ENCODE results near the gene DMD. TPM values are rescaled to one million over a fixed set of nuclear protein-coding genes. Genes with fewer than 3 reads are reported as not detected.

The DMD gene
- total and polyA plus RNA-seq, 2 of the 8 experiments (the other 6 are each of a cell fraction or from before 2014, with no cell fraction given): 4.8 to 7.4 TPM

DNA sequence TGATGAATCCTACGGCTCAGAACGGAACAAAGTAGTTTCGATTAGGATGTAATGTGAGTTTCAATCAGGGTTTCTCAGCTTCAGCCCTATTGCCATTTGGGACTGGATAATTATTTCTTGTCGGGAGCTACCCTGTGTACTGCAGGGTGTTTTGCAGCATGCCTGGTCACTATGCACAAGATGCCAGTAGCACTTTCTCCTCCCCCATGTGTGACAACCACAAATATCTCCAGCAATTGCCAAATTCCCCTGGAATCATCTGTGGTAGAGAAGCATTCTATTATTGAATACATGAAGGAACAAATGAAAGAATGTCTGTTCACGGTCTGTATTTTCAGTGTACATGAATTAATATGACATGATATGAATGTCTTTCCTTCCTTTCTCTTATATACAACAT, 1356.6 kb downstream of the DMD start:
- Histone ChIP-seq H2AK5ac (ENCODE audit: low read depth, low read length) (no peak overlapping the region), H3K4ac (replicated peaks; ENCODE audit: insufficient read length, low read depth, low read length) (no peak overlapping the region), H4K5ac (ENCODE audit: insufficient read length, low read depth, low read length) (no peak overlapping the region), H2BK20ac (ENCODE audit: low read length) (no peak overlapping the region), H3K14ac (ENCODE audit: insufficient read length) (no peak overlapping the region), H3K4me3 (ENCODE audit: extremely low read depth in 1 of 4, insufficient read depth in 2 of 4, low read depth in 3 of 4, low read length in 4 of 4) (no peak overlapping the region), H3K9ac (replicated peaks in 1 of 4; ENCODE audit: extremely low read depth in 1 of 4, low read depth in 3 of 4, low read length in 3 of 4) (no peak overlapping the region), H3K4me2 (ENCODE audit: insufficient read depth in 1 of 2, low read depth in 2 of 2, low read length in 2 of 2) (no peak overlapping the region), H3K56ac (replicated peaks; ENCODE audit: insufficient read length, low read depth, low read length) (no peak overlapping the region), H3K4me1 (replicated peaks in 1 of 4; ENCODE audit: control insufficient read depth in 3 of 4, insufficient read depth in 4 of 4, low read length in 3 of 4) (no peaks in the 10 kb centered on the region), H2BK5ac (ENCODE audit: low read depth, low read length) (no peak overlapping the region), H2BK15ac (ENCODE audit: low read length) (no peak overlapping the region), H3K79me2 (ENCODE audit: control insufficient read depth in 1 of 2, insufficient read depth in 2 of 2, low read length in 2 of 2) (no peaks in the 10 kb centered on the region), H3K23ac (ENCODE audit: insufficient read length) (no peak overlapping the region), H4K8ac (ENCODE audit: extremely low read depth, insufficient read depth, low read length) (no peak overlapping the region), H3K79me1 (ENCODE audit: low read depth, low read length) (no peaks in the 10 kb centered on the region), H3K27ac (ENCODE audit: low read depth, low read length) (no peak overlapping the region), H3K36me3 (ENCODE audit: control insufficient read depth in 2 of 4, insufficient read depth in 4 of 4, low read length in 3 of 4) (no peaks in the 10 kb centered on the region), H4K20me1 (replicated peaks in 1 of 2; ENCODE audit: control insufficient read depth in 1 of 2, insufficient read depth in 2 of 2, low read length in 2 of 2) (no peaks in the 10 kb centered on the region), H2BK120ac (replicated peaks; ENCODE audit: low read depth, low read length) (no peak overlapping the region), H3K23me2 (ENCODE audit: low read depth, low read length) (no peaks in the 10 kb centered on the region), H4K91ac (replicated peaks; ENCODE audit: insufficient read length, low read length) (no peak overlapping the region), H3K9me3 (ENCODE audit: insufficient read depth in 2 of 2, low read depth in 1 of 2, low read length in 1 of 2) (no peaks in the 10 kb centered on the region), H2BK12ac (ENCODE audit: low read depth, low read length) (no peak overlapping the region), H3K27me3 (replicated peaks in 1 of 4; ENCODE audit: control insufficient read depth in 3 of 4, extremely low read depth in 1 of 4, insufficient read depth in 3 of 4, low read length in 3 of 4) (no peaks in the 10 kb centered on the region), H3K18ac (ENCODE audit: extremely low read depth, low read length) (no peak overlapping the region), H2AFZ (ENCODE audit: low read length) (no peak overlapping the region)
- WGBS, 2 experiments (ENCODE audit: extremely low coverage in 1 of 2, insufficient coverage in 1 of 2, insufficient read length in 1 of 2, insufficient replicate concordance in 2 of 2, low coverage in 1 of 2, low lambda C conversion rate in 2 of 2, missing lambda C conversion rate in 1 of 2): 87% methylated on average over 5 of the region's 5 CpGs; no CpG with 5 or more reads in 1 of the 2 experiments
- TF ChIP-seq CBX5 (IDR thresholded peaks at IDR 0.05; ENCODE audit: low read depth, low read length): no peak
- TF ChIP-seq YY1 (IDR thresholded peaks at IDR 0.05; ENCODE audit: low read depth, low read length): no peak
- no peak for TF ChIP-seq JUN (IDR thresholded peaks at IDR 0.05; ENCODE audit: low read depth, low read length)
- TF ChIP-seq POU5F1 (IDR thresholded peaks at IDR 0.05; ENCODE audit: low read depth, low read length): no peak
- no peak for TF ChIP-seq FOSL1 (IDR thresholded peaks at IDR 0.05; ENCODE audit: insufficient read depth, low read depth, low read length)
- no peak for TF ChIP-seq SIX5 (IDR thresholded peaks at IDR 0.05; ENCODE audit: low read depth, low read length)
- TF ChIP-seq SIN3A (conservative IDR thresholded peaks at IDR 0.05 in 1 of 2, IDR thresholded peaks at IDR 0.05 in 1 of 2; ENCODE audit: low read depth in 1 of 2, low read length in 2 of 2): no peak
- TF ChIP-seq, protein P1, sequence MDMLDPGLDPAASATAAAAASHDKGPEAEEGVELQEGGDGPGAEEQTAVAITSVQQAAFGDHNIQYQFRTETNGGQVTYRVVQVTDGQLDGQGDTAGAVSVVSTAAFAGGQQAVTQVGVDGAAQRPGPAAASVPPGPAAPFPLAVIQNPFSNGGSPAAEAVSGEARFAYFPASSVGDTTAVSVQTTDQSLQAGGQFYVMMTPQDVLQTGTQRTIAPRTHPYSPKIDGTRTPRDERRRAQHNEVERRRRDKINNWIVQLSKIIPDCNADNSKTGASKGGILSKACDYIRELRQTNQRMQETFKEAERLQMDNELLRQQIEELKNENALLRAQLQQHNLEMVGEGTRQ (IDR thresholded peaks at IDR 0.05; ENCODE audit: low read length): no peak
- ChIA-PET CTCF (ENCODE audit: partially characterized antibody) (no interaction called here), POLR2A (ENCODE audit: partially characterized antibody) (no interaction called here)
- no peak for DNase-seq (ENCODE audit: low read depth in 1 of 2, low spot score in 2 of 2)
- no peak for FAIRE-seq

Data from H1 (cell line).